Lung (tissue), 12 donors: ENCODE results near the gene RNF148. TPM values are rescaled to one million over a fixed set of nuclear protein-coding genes. Genes with fewer than 3 reads are reported as not detected.

Experiments
- ATAC-seq: fragments of 200-7000 bp; cut with Tn5 transposase; one replicate; pipeline ENCODE4 v1.9.1; 2020; ENCODE audit warnings: moderate number of reproducible peaks; ENCODE audit not compliant: insufficient read depth, low FRiP score
- DNase-seq, 3 donors: peaks; one replicate each; pipeline ENCODE4 v3.0.0-alpha.2; 2013 to 2017
- H3K27ac ChIP-seq, 2 donors: one replicate each; pipeline ENCODE4 v1.5.1; 2013; ENCODE audit warnings: mild to moderate bottlenecking in 2 of 2, moderate library complexity in 2 of 2, control low read depth in 1 of 2, inconsistent platforms in 1 of 2, low read depth in 1 of 2, low read length in 1 of 2
- H3K27me3 ChIP-seq, 3 donors: one replicate each; pipeline ENCODE4 v1.5.1; 2013; ENCODE audit warnings: low read length in 2 of 3; ENCODE audit not compliant: control insufficient read depth in 3 of 3, insufficient read depth in 3 of 3
- H3K36me3 ChIP-seq, 4 donors: one replicate each; pipeline ENCODE4 v1.5.1; 2013; ENCODE audit warnings: low read length in 4 of 4, mild to moderate bottlenecking in 1 of 4, moderate library complexity in 1 of 4; ENCODE audit not compliant: control insufficient read depth in 4 of 4, insufficient read depth in 4 of 4
- H3K4me1 ChIP-seq, 5 donors: one replicate each; pipeline ENCODE4 v1.5.1; 2013; ENCODE audit warnings: low read length in 5 of 5, mild to moderate bottlenecking in 2 of 5, moderate library complexity in 1 of 5; ENCODE audit not compliant: control insufficient read depth in 5 of 5, insufficient read depth in 5 of 5
- H3K4me3 ChIP-seq: one replicate; pipeline ENCODE4 v1.5.1; 2013; ENCODE audit warnings: mild to moderate bottlenecking, control low read depth, moderate library complexity
- H3K9ac ChIP-seq, 2 donors: one replicate each; pipeline ENCODE4 v1.5.1; 2013; ENCODE audit warnings: low read length in 2 of 2, control low read depth in 1 of 2; ENCODE audit not compliant: insufficient read depth in 1 of 2
- H3K9me3 ChIP-seq, 4 donors: one replicate each; pipeline ENCODE4 v1.5.1; 2013; ENCODE audit warnings: low read length in 3 of 4, mild to moderate bottlenecking in 1 of 4, moderate library complexity in 1 of 4; ENCODE audit not compliant: control insufficient read depth in 4 of 4, insufficient read depth in 3 of 4
- WGBS, 2 donors: extraction: QIAGEN DNeasy Blood & Tissue Kit; methylation state at CpG; one replicate each; pipeline ENCODE4 v1.1.7; 2013; 5-methylcytosine and 5-hydroxymethylcytosine counted together
- polyA plus RNA-seq, 2 donors: library from polyadenylated mRNA; stranded (reverse); fragments of 200-250 nt; gene quantifications; one replicate each; pipeline ENCODE4 v1.2.1, GENCODE V29; 2013
- total RNA-seq, 2 donors: library from RNA; depleted of rRNA in 1 of 2; stranded (reverse); fragments of >200 nt in 1 of 2; gene quantifications; one replicate each; pipeline ENCODE4 v1.2.1, GENCODE V29; 2014 to 2021
- TF ChIP-seq, protein P1 (sequence below): IDR thresholded peaks from 2 replicates; pipeline ENCODE4 v1.5.1; 2012; ENCODE audit warnings: mild to moderate bottlenecking; ENCODE audit errors: control extremely low read depth, extremely low read depth
- donor health status: control.
- donor health status: control.
- donor health status: Bipolar disorder and iron deficiency.
- donor health status: healthy.
- donor health status: DM: yes; HTN: yes; CAD: no.

Gene RNF148
- total and polyA plus RNA-seq, 4 donors, result 0.10 to 10.2 (median 1.8) TPM

DNA sequence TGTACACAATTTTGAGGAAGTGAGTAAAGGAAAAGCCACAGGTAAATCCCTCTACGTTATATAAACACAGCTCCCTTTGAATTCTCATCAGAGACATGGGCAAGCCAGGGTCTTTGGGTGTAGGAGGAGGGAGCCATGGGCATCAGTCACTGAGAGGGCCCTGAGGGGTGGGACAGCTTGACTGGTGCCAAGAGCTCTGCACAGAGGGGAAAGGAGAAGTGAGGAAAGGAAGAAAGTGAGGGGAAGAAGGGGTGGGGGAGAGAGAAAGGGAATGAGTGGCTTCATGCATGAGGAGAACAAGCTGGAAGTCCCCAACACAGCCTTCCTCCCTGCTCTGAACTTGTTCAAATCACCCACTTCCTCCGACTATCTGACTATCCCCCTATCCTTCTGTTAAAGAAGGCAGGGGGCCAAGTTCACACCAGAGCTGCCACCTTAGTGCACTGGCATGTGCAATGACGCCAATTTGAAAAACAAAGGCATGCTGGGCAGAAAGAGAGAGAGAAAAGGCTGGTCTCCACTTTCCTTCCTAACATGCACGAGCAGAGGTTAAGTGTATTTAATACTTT, 16.4 kb upstream of the RNF148 start:
- ATAC-seq (no peak), DNase-seq (no peak)
- WGBS, 2 donors, result 78 to 80% methylated on average over 4 of the region's 4 CpGs
- no peak overlapping the region for H3K4me3 ChIP-seq
- H3K27me3 ChIP-seq, result no peaks in the 10 kb centered on the region
- H3K9ac ChIP-seq, result no peak overlapping the region
- no peaks in the 10 kb centered on the region for H3K36me3 ChIP-seq
- peaks cover 0 to 4% (median 0%) of the 10 kb centered on the region in 5 donors for H3K4me1 ChIP-seq
- H3K27ac ChIP-seq, result no peak overlapping the region
- H3K9me3 ChIP-seq, result no peaks in the 10 kb centered on the region
- TF ChIP-seq, protein P1, sequence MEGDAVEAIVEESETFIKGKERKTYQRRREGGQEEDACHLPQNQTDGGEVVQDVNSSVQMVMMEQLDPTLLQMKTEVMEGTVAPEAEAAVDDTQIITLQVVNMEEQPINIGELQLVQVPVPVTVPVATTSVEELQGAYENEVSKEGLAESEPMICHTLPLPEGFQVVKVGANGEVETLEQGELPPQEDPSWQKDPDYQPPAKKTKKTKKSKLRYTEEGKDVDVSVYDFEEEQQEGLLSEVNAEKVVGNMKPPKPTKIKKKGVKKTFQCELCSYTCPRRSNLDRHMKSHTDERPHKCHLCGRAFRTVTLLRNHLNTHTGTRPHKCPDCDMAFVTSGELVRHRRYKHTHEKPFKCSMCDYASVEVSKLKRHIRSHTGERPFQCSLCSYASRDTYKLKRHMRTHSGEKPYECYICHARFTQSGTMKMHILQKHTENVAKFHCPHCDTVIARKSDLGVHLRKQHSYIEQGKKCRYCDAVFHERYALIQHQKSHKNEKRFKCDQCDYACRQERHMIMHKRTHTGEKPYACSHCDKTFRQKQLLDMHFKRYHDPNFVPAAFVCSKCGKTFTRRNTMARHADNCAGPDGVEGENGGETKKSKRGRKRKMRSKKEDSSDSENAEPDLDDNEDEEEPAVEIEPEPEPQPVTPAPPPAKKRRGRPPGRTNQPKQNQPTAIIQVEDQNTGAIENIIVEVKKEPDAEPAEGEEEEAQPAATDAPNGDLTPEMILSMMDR, result no peak

- TF ChIP-seq, protein P1, result no peak
- Histone ChIP-seq H3K4me1 (peaks cover 0 to 4% (median 0%) of the 10 kb centered on the region in 5 donors), H3K36me3 (no peaks in the 10 kb centered on the region), H3K4me3 (no peak overlapping the region), H3K27me3 (no peaks in the 10 kb centered on the region), H3K27ac (peak overlapping the region in 1 of 2 donors; percentile 40), H3K9me3 (no peaks in the 10 kb centered on the region), H3K9ac (no peak overlapping the region)
- WGBS, 2 donors, result 80 to 84% methylated on average over 6 of the region's 6 CpGs
- DNase-seq, result no peak
- no peak for ATAC-seq
Observed at GRCh38 chr7:122717356-122718089, 14.8 kb upstream of the RNF148 start.

DNA sequence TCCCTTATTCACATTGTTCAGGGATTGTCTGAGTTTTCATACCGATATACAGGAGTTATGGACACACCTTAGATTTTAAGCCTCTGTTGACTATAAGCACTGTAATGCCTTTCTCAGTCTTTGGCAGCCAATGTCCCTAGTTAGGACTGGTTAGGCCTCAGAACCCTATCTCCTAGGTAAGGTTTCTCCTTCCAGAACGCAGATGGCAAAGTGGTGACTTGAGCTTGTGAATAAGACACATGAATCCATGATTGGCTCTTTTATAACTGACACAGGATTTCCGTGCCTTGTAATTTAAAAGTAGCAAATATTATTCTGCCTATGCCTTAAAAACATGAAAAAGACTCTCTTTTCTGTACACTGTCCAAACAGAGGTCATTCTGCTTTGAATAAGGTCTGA, 12.5 kb upstream of the RNF148 start:
- ATAC-seq, result no peak
- no peaks in the 10 kb centered on the region for H3K36me3 ChIP-seq
- no peaks in the 10 kb centered on the region for H3K9me3 ChIP-seq
- H3K27me3 ChIP-seq, result no peaks in the 10 kb centered on the region
- WGBS, 2 donors, result 91 to 93% methylated on average over 3 of the region's 3 CpGs
- TF ChIP-seq, protein P1, result no peak
- H3K4me1 ChIP-seq, result peaks cover 0 to 4% (median 0%) of the 10 kb centered on the region in 5 donors
- H3K9ac ChIP-seq, result no peak overlapping the region
- H3K4me3 ChIP-seq, result no peak overlapping the region
- H3K27ac ChIP-seq, result no peak overlapping the region
- no peak for DNase-seq
